Muscle layer of duodenum (tissue), 2 donors: ENCODE measurements around the gene TOP1.

ENCODE experiments used
- H3K27ac ChIP-seq: one replicate; pipeline ENCODE4 v1.7.0; 2013; ENCODE audit warnings: mild to moderate bottlenecking, low read length
- H3K27me3 ChIP-seq: one replicate; pipeline ENCODE4 v1.7.0; 2013; ENCODE audit warnings: low read depth, mild to moderate bottlenecking, control low read depth, low read length
- H3K36me3 ChIP-seq, 2 donors: one replicate each; pipeline ENCODE4 v1.7.0; 2013; ENCODE audit warnings: low read length in 2 of 2, control low read depth in 1 of 2, mild to moderate bottlenecking in 1 of 2; ENCODE audit not compliant: insufficient read depth in 2 of 2, control insufficient read depth in 1 of 2
- H3K4me1 ChIP-seq, 2 donors: one replicate each; pipeline ENCODE4 v1.7.0; 2013; ENCODE audit warnings: low read length in 2 of 2, mild to moderate bottlenecking in 2 of 2, control low read depth in 1 of 2, moderate library complexity in 1 of 2; ENCODE audit not compliant: insufficient read depth in 2 of 2, control insufficient read depth in 1 of 2
- H3K4me3 ChIP-seq, 2 donors: one replicate each; pipeline ENCODE4 v1.7.0; 2013; ENCODE audit warnings: low read length in 2 of 2, low read depth in 1 of 2, mild to moderate bottlenecking in 1 of 2
- H3K9me3 ChIP-seq, 2 donors: one replicate each; pipeline ENCODE4 v1.7.0; 2013; ENCODE audit warnings: low read length in 2 of 2, control low read depth in 1 of 2, mild to moderate bottlenecking in 1 of 2; ENCODE audit not compliant: control insufficient read depth in 1 of 2
- donor health status: healthy.

Gene TOP1

GRCh38 chr20:41154436-41155176, 126.0 kb downstream of the TOP1 start:
- H3K9me3 ChIP-seq: no peaks in the 10 kb centered on the region
- H3K27ac ChIP-seq: no peak overlapping the region
- peaks cover 9 to 19% of the 10 kb centered on the region in 2 donors for H3K4me1 ChIP-seq
- peaks cover under 1 to 3% of the 10 kb centered on the region in 2 donors for H3K36me3 ChIP-seq
- no peaks in the 10 kb centered on the region for H3K27me3 ChIP-seq
- H3K4me3 ChIP-seq: no peak overlapping the region

GRCh38 chr20:41155261-41155660, 126.6 kb downstream of the TOP1 start:
- Histone ChIP-seq H3K27me3 (no peaks in the 10 kb centered on the region), H3K27ac (no peak overlapping the region), H3K36me3 (peaks cover 7% of the 10 kb centered on the region in 2 donors), H3K4me3 (no peak overlapping the region), H3K4me1 (peaks cover 9 to 19% of the 10 kb centered on the region in 2 donors), H3K9me3 (no peaks in the 10 kb centered on the region)

GRCh38 chr20:41158082-41158625, 129.5 kb downstream of the TOP1 start:
- no peak overlapping the region for H3K27ac ChIP-seq
- peaks cover 0 to 12% of the 10 kb centered on the region in 2 donors for H3K4me1 ChIP-seq
- H3K36me3 ChIP-seq: peaks cover 19 to 21% of the 10 kb centered on the region in 2 donors
- no peaks in the 10 kb centered on the region for H3K9me3 ChIP-seq
- H3K27me3 ChIP-seq: no peaks in the 10 kb centered on the region
- H3K4me3 ChIP-seq: no peak overlapping the region

- H3K4me1 ChIP-seq: peaks cover 0 to 8% of the 10 kb centered on the region in 2 donors
- H3K27me3 ChIP-seq: no peaks in the 10 kb centered on the region
- H3K36me3 ChIP-seq: peaks cover 33 to 35% of the 10 kb centered on the region in 2 donors
- no peak overlapping the region for H3K4me3 ChIP-seq
- H3K9me3 ChIP-seq: no peaks in the 10 kb centered on the region
- no peak overlapping the region for H3K27ac ChIP-seq
These were observed 130.9 kb downstream of the TOP1 start for GRCh38 chr20:41159547-41159946.

GRCh38 chr20:41160686-41161085, 132.1 kb downstream of the TOP1 start:
- no peaks in the 10 kb centered on the region for H3K27me3 ChIP-seq
- no peak overlapping the region for H3K4me3 ChIP-seq
- no peaks in the 10 kb centered on the region for H3K9me3 ChIP-seq
- no peaks in the 10 kb centered on the region for H3K4me1 ChIP-seq
- H3K36me3 ChIP-seq: peaks cover 44 to 45% of the 10 kb centered on the region in 2 donors
- no peak overlapping the region for H3K27ac ChIP-seq

- no peaks in the 10 kb centered on the region for H3K4me1 ChIP-seq
These were observed 133.3 kb downstream of the TOP1 start for GRCh38 chr20:41161886-41162285.

GRCh38 chr20:41162396-41162795, 133.8 kb downstream of the TOP1 start:
- Histone ChIP-seq H3K4me3 (no peak overlapping the region), H3K9me3 (no peaks in the 10 kb centered on the region), H3K4me1 (no peaks in the 10 kb centered on the region), H3K27me3 (no peaks in the 10 kb centered on the region), H3K36me3 (peaks cover 60 to 62% of the 10 kb centered on the region in 2 donors), H3K27ac (no peak overlapping the region)

More at GRCh38 chr20:41161886-41162285, 133.3 kb downstream of the TOP1 start:
- H3K27ac ChIP-seq: no peak overlapping the region
- no peak overlapping the region for H3K4me3 ChIP-seq
- H3K27me3 ChIP-seq: no peaks in the 10 kb centered on the region
- peaks cover 55 to 56% of the 10 kb centered on the region in 2 donors for H3K36me3 ChIP-seq
- no peaks in the 10 kb centered on the region for H3K9me3 ChIP-seq

GRCh38 chr20:41163821-41164220, 135.2 kb downstream of the TOP1 start:
- Histone ChIP-seq H3K4me1 (no peaks in the 10 kb centered on the region), H3K36me3 (peaks cover 73 to 76% of the 10 kb centered on the region in 2 donors), H3K27me3 (no peaks in the 10 kb centered on the region), H3K9me3 (no peaks in the 10 kb centered on the region), H3K4me3 (no peak overlapping the region), H3K27ac (no peak overlapping the region)

- H3K4me3 ChIP-seq: no peak overlapping the region
- no peaks in the 10 kb centered on the region for H3K27me3 ChIP-seq
- H3K9me3 ChIP-seq: no peaks in the 10 kb centered on the region
- H3K4me1 ChIP-seq: no peaks in the 10 kb centered on the region
- peaks cover 76 to 81% of the 10 kb centered on the region in 2 donors for H3K36me3 ChIP-seq
- H3K27ac ChIP-seq: no peak overlapping the region
These were observed 136.6 kb downstream of the TOP1 start for GRCh38 chr20:41165001-41165882.

GRCh38 chr20:41166201-41167117, 137.8 kb downstream of the TOP1 start:
- Histone ChIP-seq H3K4me3 (no peak overlapping the region), H3K9me3 (no peaks in the 10 kb centered on the region), H3K36me3 (peaks cover 82 to 86% of the 10 kb centered on the region in 2 donors), H3K4me1 (no peaks in the 10 kb centered on the region), H3K27me3 (no peaks in the 10 kb centered on the region), H3K27ac (no peak overlapping the region)
